ENCODE data around the gene NUCB1. TPM values are rescaled to one million over a fixed set of nuclear protein-coding genes. Genes with fewer than 3 reads are reported as not detected.

Gene NUCB1
- total RNA-seq, 2 experiments from 2014 or later, result 73.7 to 77.0 TPM

DNA sequence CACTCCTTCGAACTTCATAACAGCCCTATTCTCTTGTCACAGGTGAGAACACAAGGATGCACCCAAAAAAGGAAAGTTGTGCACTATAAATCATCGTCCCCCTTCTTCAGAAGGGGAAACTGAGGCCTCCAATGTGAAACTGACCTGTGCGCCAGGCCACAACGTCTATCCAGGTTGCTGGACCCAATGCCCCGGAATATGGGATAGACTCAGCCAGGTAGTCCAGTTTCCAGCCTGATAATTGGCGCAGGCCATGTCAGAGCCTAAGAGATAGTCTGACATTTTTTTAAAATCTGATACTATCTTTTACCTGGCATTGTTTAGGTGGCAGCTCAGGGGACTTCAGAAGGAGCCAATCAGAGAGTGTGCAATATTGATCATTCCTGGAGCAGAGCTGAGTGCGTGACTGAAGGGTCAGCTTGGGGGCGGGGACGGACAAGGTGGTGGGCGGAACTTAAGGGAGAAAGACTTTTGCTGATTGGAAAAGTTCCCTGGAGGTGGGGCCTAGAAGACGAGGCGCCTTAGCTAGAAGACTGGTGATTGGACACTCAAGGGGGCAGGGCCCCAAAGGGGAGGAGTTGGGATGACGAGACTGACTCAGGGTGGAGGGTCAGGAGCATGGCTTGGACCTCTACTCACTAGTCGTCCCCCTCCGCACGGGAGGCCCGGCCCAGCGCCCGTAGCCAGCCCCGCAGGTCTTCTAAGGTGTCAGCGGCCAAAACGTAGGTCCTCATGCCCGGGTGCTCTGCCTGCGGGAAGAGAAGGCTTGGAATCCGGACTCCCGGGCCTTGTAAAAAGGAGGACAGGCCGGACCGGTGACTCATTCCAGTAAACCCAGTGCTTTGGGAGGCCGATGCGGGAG lies 40.2 kb upstream of the NUCB1 start:
- TF ChIP-seq, protein P1, sequence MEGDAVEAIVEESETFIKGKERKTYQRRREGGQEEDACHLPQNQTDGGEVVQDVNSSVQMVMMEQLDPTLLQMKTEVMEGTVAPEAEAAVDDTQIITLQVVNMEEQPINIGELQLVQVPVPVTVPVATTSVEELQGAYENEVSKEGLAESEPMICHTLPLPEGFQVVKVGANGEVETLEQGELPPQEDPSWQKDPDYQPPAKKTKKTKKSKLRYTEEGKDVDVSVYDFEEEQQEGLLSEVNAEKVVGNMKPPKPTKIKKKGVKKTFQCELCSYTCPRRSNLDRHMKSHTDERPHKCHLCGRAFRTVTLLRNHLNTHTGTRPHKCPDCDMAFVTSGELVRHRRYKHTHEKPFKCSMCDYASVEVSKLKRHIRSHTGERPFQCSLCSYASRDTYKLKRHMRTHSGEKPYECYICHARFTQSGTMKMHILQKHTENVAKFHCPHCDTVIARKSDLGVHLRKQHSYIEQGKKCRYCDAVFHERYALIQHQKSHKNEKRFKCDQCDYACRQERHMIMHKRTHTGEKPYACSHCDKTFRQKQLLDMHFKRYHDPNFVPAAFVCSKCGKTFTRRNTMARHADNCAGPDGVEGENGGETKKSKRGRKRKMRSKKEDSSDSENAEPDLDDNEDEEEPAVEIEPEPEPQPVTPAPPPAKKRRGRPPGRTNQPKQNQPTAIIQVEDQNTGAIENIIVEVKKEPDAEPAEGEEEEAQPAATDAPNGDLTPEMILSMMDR (IDR thresholded peaks at IDR 0.05), result no peak
- no peaks in the 10 kb centered on the region for H3K9me3 ChIP-seq (ENCODE audit: control insufficient read depth in 1 of 2, insufficient read depth in 1 of 2, low read length in 2 of 2)
- no peak overlapping the region for H3K27ac ChIP-seq (ENCODE audit: low read depth in 1 of 2, low read length in 2 of 2)
- peak in 1 of 14 experiments; percentile 58 for DNase-seq
- no peaks in the 10 kb centered on the region for H3K36me3 ChIP-seq (ENCODE audit: insufficient read depth, low read length)
- H3K4me3 Mint-ChIP-seq, result peak overlapping the region; percentile 65
- ChIA-PET POLR2A (interaction anchor here (0.5 to 0.7 kb wide), 2 partner anchors 77 to 105 kb away, joined by 3 read pairs; no protein-coding TSS in a partner anchor), CTCF (interaction anchor here (1.8 kb wide), 1 partner anchor 15 kb away, joined by 7 read pairs; no protein-coding TSS in a partner anchor)
- no peaks in the 10 kb centered on the region for H3K9me3 Mint-ChIP-seq
- H3K4me1 ChIP-seq (ENCODE audit: insufficient read depth, low read length), result peaks cover 20% of the 10 kb centered on the region
- ATAC-seq (ENCODE audit: poor library complexity), result no peak
- no peak overlapping the region for H3K27ac Mint-ChIP-seq
- H3K36me3 Mint-ChIP-seq (ENCODE audit: low read depth), result no peaks in the 10 kb centered on the region
- H3K27me3 Mint-ChIP-seq, result no peaks in the 10 kb centered on the region
- H3K4me1 Mint-ChIP-seq (ENCODE audit: low read depth), result peaks cover 5% of the 10 kb centered on the region
- intact Hi-C loops (cut with DNase I, micrococcal nuclease), result loop anchor here in 1 of 2 experiments (5.0 kb wide), 2 partner anchors 42 to 107 kb away; partner anchors contain the start of genes FTL and NUCB1
- no peaks in the 10 kb centered on the region for H3K27me3 ChIP-seq (ENCODE audit: control insufficient read depth in 1 of 2, insufficient read depth in 2 of 2, low read length in 2 of 2)
- peak overlapping the region; percentile 51 for H3K4me3 ChIP-seq (ENCODE audit: low read length)

DNA sequence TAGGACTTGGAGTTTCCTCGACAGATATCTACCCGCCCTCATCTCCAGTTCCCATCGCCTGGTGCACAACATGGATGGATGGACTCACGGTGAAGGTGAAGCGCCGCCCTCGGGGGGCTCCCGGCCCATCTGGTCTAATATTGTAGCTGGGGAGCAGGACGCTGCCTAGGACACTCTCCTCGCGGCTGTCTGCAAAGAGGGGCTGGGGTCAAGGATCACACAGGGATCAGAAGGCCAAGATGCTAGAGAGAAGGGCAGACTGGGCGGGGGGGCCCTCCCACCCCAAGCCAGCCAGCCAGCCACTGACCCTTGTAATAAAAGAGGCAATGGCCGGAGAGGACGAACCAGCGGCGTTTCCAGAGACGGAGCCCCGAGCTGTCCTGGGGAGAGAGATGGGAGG lies 38.8 kb upstream of the NUCB1 start:
- Histone ChIP-seq H3K9me3 (ENCODE audit: control insufficient read depth in 1 of 2, insufficient read depth in 1 of 2, low read length in 2 of 2) (no peaks in the 10 kb centered on the region), H3K27ac (ENCODE audit: low read depth in 1 of 2, low read length in 2 of 2) (no peak overlapping the region), H3K4me1 (ENCODE audit: insufficient read depth, low read length) (peaks cover 20% of the 10 kb centered on the region), H3K4me3 (ENCODE audit: low read length) (no peak overlapping the region), H3K36me3 (ENCODE audit: insufficient read depth, low read length) (no peaks in the 10 kb centered on the region), H3K27me3 (ENCODE audit: control insufficient read depth in 1 of 2, insufficient read depth in 2 of 2, low read length in 2 of 2) (no peaks in the 10 kb centered on the region)
- H3K4me3 Mint-ChIP-seq, result no peak overlapping the region
- ATAC-seq (ENCODE audit: poor library complexity) (no peak), DNase-seq (no peak)
- no peaks in the 10 kb centered on the region for H3K36me3 Mint-ChIP-seq (ENCODE audit: low read depth)
- TF ChIP-seq, protein P1 (IDR thresholded peaks at IDR 0.05), result no peak
- intact Hi-C loops (cut with DNase I, micrococcal nuclease), result no loop called here
- no peaks in the 10 kb centered on the region for H3K9me3 Mint-ChIP-seq
- POLR2A ChIA-PET, result no interaction called here
- H3K27me3 Mint-ChIP-seq, result no peaks in the 10 kb centered on the region
- peaks cover 5% of the 10 kb centered on the region for H3K4me1 Mint-ChIP-seq (ENCODE audit: low read depth)
- CTCF ChIA-PET, result no interaction called here
- no peak overlapping the region for H3K27ac Mint-ChIP-seq

DNA sequence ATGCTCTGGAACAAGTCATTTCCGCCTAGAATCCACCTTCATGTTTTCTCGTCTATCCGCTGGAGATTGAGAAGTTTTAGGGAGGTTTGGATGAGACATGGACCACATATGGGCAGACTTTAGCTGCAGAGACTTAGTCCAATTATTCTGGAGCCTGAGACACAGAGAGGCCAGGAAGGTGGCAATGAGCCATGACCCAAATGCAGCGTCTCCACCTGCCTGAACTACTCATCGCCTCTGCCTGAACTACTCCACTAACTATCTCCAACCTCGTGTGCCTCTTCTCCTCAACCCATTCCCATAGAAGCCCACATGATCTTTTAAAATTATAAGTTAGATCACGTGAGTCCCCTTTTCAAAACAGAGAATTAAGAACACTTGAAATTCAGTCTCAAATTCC lies 37.3 kb upstream of the NUCB1 start:
- DNase-seq, result no peak
- Mint-ChIP-seq H3K36me3 (ENCODE audit: low read depth) (no peaks in the 10 kb centered on the region), H3K4me3 (no peak overlapping the region), H3K27me3 (no peaks in the 10 kb centered on the region), H3K27ac (no peak overlapping the region), H3K4me1 (ENCODE audit: low read depth) (peaks cover 5% of the 10 kb centered on the region), H3K9me3 (no peaks in the 10 kb centered on the region)
- CTCF ChIA-PET, result interaction anchor here (1.1 kb wide), 1 partner anchor 108 kb away, joined by 3 read pairs; no protein-coding TSS in a partner anchor
- no peak overlapping the region for H3K4me3 ChIP-seq (ENCODE audit: low read length)
- no peaks in the 10 kb centered on the region for H3K36me3 ChIP-seq (ENCODE audit: insufficient read depth, low read length)
- H3K27me3 ChIP-seq (ENCODE audit: control insufficient read depth in 1 of 2, insufficient read depth in 2 of 2, low read length in 2 of 2), result peaks cover 0 to 2% of the 10 kb centered on the region in 2 experiments
- H3K4me1 ChIP-seq (ENCODE audit: insufficient read depth, low read length), result peaks cover 20% of the 10 kb centered on the region
- H3K27ac ChIP-seq (ENCODE audit: low read depth in 1 of 2, low read length in 2 of 2), result no peak overlapping the region
- no peak for ATAC-seq (ENCODE audit: poor library complexity)
- TF ChIP-seq, protein P1 (IDR thresholded peaks at IDR 0.05), result no peak
- intact Hi-C loops (cut with DNase I, micrococcal nuclease), result no loop called here
- no peaks in the 10 kb centered on the region for H3K9me3 ChIP-seq (ENCODE audit: control insufficient read depth in 1 of 2, insufficient read depth in 1 of 2, low read length in 2 of 2)
- POLR2A ChIA-PET, result no interaction called here

All from CD4-positive, alpha-beta T cell (primary cell).